Small intestine (tissue), 7 donors: Measurements from ENCODE around the gene PIEZO1. TPM values are rescaled to one million over a fixed set of nuclear protein-coding genes. Genes with fewer than 3 reads are reported as not detected.

ENCODE experiments used
- DNase-seq, 2 donors: peaks; one replicate each; pipeline versions ENCODE4 v3.0.0 to v3.0.0-alpha.2; 2013
- FAIRE-seq: peaks from 2 replicates; lab custom pipeline; 2012; peaks lifted over from hg19 to GRCh38; lab: Jason Lieb, UNC
- H3K27ac ChIP-seq, 3 donors: one replicate each; pipeline ENCODE4 v1.5.1; 2013; ENCODE audit warnings: low read length in 2 of 3, mild to moderate bottlenecking in 2 of 3, control low read depth in 1 of 3, inconsistent platforms in 1 of 3, low read depth in 1 of 3, moderate library complexity in 1 of 3
- H3K27me3 ChIP-seq, 3 donors: one replicate each; pipeline ENCODE4 v1.6.1; 2013; ENCODE audit warnings: low read length in 3 of 3, inconsistent platforms in 1 of 3; ENCODE audit not compliant: control insufficient read depth in 3 of 3, insufficient read depth in 3 of 3
- H3K36me3 ChIP-seq, 3 donors: one replicate each; pipeline ENCODE4 v1.6.1; 2013; ENCODE audit warnings: low read length in 3 of 3, inconsistent platforms in 1 of 3, low read depth in 1 of 3, mild to moderate bottlenecking in 1 of 3, moderate library complexity in 1 of 3; ENCODE audit not compliant: control insufficient read depth in 3 of 3, insufficient read depth in 2 of 3
- H3K4me1 ChIP-seq, 3 donors: one replicate each; pipeline ENCODE4 v1.6.1; 2013; ENCODE audit warnings: low read length in 2 of 3, inconsistent platforms in 1 of 3, low read depth in 1 of 3, mild to moderate bottlenecking in 1 of 3, moderate library complexity in 1 of 3; ENCODE audit not compliant: control insufficient read depth in 3 of 3, insufficient read depth in 2 of 3
- H3K4me3 ChIP-seq, 3 donors: one replicate each; pipeline ENCODE4 v1.5.1; 2013; ENCODE audit warnings: low read length in 3 of 3, control low read depth in 1 of 3, inconsistent platforms in 1 of 3, low read depth in 1 of 3, mild to moderate bottlenecking in 1 of 3, moderate library complexity in 1 of 3
- H3K9me3 ChIP-seq, 2 donors: one replicate each; pipeline ENCODE4 v1.6.1; 2013; ENCODE audit warnings: low read depth in 1 of 2, low read length in 1 of 2; ENCODE audit not compliant: control insufficient read depth in 2 of 2, insufficient read depth in 1 of 2
- WGBS, 3 donors: extraction: QIAGEN DNeasy Blood & Tissue Kit; methylation state at CpG; one replicate each; pipeline ENCODE4 v1.1.7; 2013; 5-methylcytosine and 5-hydroxymethylcytosine counted together
- polyA plus RNA-seq, 4 donors: library from polyadenylated mRNA; stranded (reverse) in 3 of 4; unstranded in 1 of 4; fragments of 200-250 nt in 3 of 4; fragments of 120-200 nt in 1 of 4; gene quantifications; one replicate each; pipeline versions ENCODE4 v1.2.1 to v1.2.3, GENCODE V29; 2013
- donor health status: healthy with polysubstance abuse.
- donor health status: control.
- donor health status: control.
- donor health status: Bipolar disorder and iron deficiency.
- donor health status: healthy.

The PIEZO1 gene
- polyA plus RNA-seq, 4 donors = 22.8 to 95.0 (median 57.7) TPM

- DNase-seq = no peak
- Histone ChIP-seq H3K9me3 (no peaks in the 10 kb centered on the region), H3K36me3 (peaks cover 4 to 51% (median 7%) of the 10 kb centered on the region in 3 donors), H3K4me1 (no peaks in the 10 kb centered on the region), H3K27ac (no peak overlapping the region), H3K4me3 (no peak overlapping the region), H3K27me3 (peaks cover 0 to 5% (median 0%) of the 10 kb centered on the region in 3 donors)
- no peak for FAIRE-seq
- 73 to 84% (median 84%) methylated on average over 14 to 15 of the region's 15 CpGs for WGBS, 3 donors
Measured at GRCh38 chr16:88695218-88695617, 89.8 kb downstream of the PIEZO1 start.

GRCh38 chr16:88694221-88695087 is 90.6 kb downstream of the PIEZO1 start:
- no peaks in the 10 kb centered on the region for H3K9me3 ChIP-seq
- peaks cover 0 to 5% (median 0%) of the 10 kb centered on the region in 3 donors for H3K27me3 ChIP-seq
- FAIRE-seq (no peak), DNase-seq (no peak)
- H3K27ac ChIP-seq = no peak overlapping the region
- WGBS, 3 donors = 92 to 93% (median 92%) methylated on average over 35 to 37 of the region's 37 CpGs
- peaks cover 4 to 43% (median 7%) of the 10 kb centered on the region in 3 donors for H3K36me3 ChIP-seq
- no peak overlapping the region for H3K4me3 ChIP-seq
- no peaks in the 10 kb centered on the region for H3K4me1 ChIP-seq

GRCh38 chr16:88693420-88694177 is 91.4 kb downstream of the PIEZO1 start:
- peaks cover 0 to 8% (median 0%) of the 10 kb centered on the region in 3 donors for H3K27me3 ChIP-seq
- peaks cover 4 to 35% (median 7%) of the 10 kb centered on the region in 3 donors for H3K36me3 ChIP-seq
- WGBS, 3 donors = 79 to 87% (median 83%) methylated on average over 38 to 39 of the region's 39 CpGs
- H3K9me3 ChIP-seq = no peaks in the 10 kb centered on the region
- H3K4me1 ChIP-seq = peaks cover 0 to 2% (median 0%) of the 10 kb centered on the region in 3 donors
- DNase-seq (no peak), FAIRE-seq (no peak)
- H3K4me3 ChIP-seq = no peak overlapping the region
- no peak overlapping the region for H3K27ac ChIP-seq

GRCh38 chr16:88692861-88693260 is 92.2 kb downstream of the PIEZO1 start:
- WGBS, 3 donors = 73 to 85% (median 77%) methylated on average over 10 of the region's 10 CpGs

GRCh38 chr16:88691924-88692560 is 93.0 kb downstream of the PIEZO1 start:
- Histone ChIP-seq H3K4me3 (no peak overlapping the region), H3K27ac (peak overlapping the region in 1 of 3 donors; percentile 7), H3K9me3 (no peaks in the 10 kb centered on the region), H3K36me3 (peaks cover under 1 to 19% (median 4%) of the 10 kb centered on the region in 3 donors), H3K27me3 (peaks cover 0 to 12% (median 0%) of the 10 kb centered on the region in 3 donors), H3K4me1 (peaks cover 0 to 17% (median 2%) of the 10 kb centered on the region in 3 donors)
- FAIRE-seq (no peak), DNase-seq (peak in 1 of 2 donors; percentile 32)
- 25 to 61% (median 38%) methylated on average over 24 to 26 of the region's 26 CpGs for WGBS, 3 donors

More at GRCh38 chr16:88692861-88693260, 92.2 kb downstream of the PIEZO1 start:
- Histone ChIP-seq H3K9me3 (no peaks in the 10 kb centered on the region), H3K4me3 (no peak overlapping the region), H3K4me1 (peaks cover 0 to 9% (median 1%) of the 10 kb centered on the region in 3 donors), H3K27me3 (peaks cover 0 to 12% (median 0%) of the 10 kb centered on the region in 3 donors), H3K36me3 (peaks cover 4 to 27% (median 7%) of the 10 kb centered on the region in 3 donors), H3K27ac (peak overlapping the region in 1 of 3 donors; percentile 27)
- no peak for FAIRE-seq
- no peak for DNase-seq

GRCh38 chr16:88691129-88691813 is 93.7 kb downstream of the PIEZO1 start:
- no peak for DNase-seq
- peaks cover 2 to 23% (median 5%) of the 10 kb centered on the region in 3 donors for H3K4me1 ChIP-seq
- WGBS, 3 donors = 83 to 91% (median 89%) methylated on average over 33 of the region's 33 CpGs
- no peak for FAIRE-seq
- peaks cover 0 to 12% (median 0%) of the 10 kb centered on the region in 3 donors for H3K36me3 ChIP-seq
- H3K27ac ChIP-seq = no peak overlapping the region
- H3K4me3 ChIP-seq = no peak overlapping the region
- H3K27me3 ChIP-seq = peaks cover 0 to 16% (median 0%) of the 10 kb centered on the region in 3 donors
- no peaks in the 10 kb centered on the region for H3K9me3 ChIP-seq

- WGBS, 3 donors = 82 to 83% (median 83%) methylated on average over 21 of the region's 21 CpGs
- peaks cover 0 to 23% (median 0%) of the 10 kb centered on the region in 3 donors for H3K27me3 ChIP-seq
- no peak overlapping the region for H3K4me3 ChIP-seq
- H3K36me3 ChIP-seq = peaks cover 0 to 5% (median 0%) of the 10 kb centered on the region in 3 donors
- H3K4me1 ChIP-seq = peaks cover 2 to 29% (median 5%) of the 10 kb centered on the region in 3 donors
- H3K9me3 ChIP-seq = no peaks in the 10 kb centered on the region
- no peak overlapping the region for H3K27ac ChIP-seq
- FAIRE-seq (no peak), DNase-seq (no peak)
Measured at GRCh38 chr16:88690341-88691128, 94.5 kb downstream of the PIEZO1 start.
